Cardiac fibroblast (primary cell): ENCODE results near the gene DLGAP3.

ENCODE experiments used
- DNase-seq, 2 donors: peaks; one replicate each; pipeline versions ENCODE4 v3.0.0 to v3.0.0-alpha.2; 2010; ENCODE audit warnings: low read depth in 2 of 2
- H3K4me3 ChIP-seq, 2 donors: replicated peaks in 1 of 2; 1 replicate in 1 of 2; 2 replicates in 1 of 2; pipeline ENCODE4 v1.5.1; 2011; ENCODE audit warnings: low read depth in 2 of 2, low read length in 2 of 2, mild to moderate bottlenecking in 2 of 2, moderate library complexity in 1 of 2
- CTCF ChIP-seq: IDR thresholded peaks from one replicate; pipeline ENCODE4 v1.5.1; 2011; ENCODE audit warnings: low read depth, mild to moderate bottlenecking, low read length, inconsistent platforms

DLGAP3 gene

GRCh38 chr1:34904236-34905097 lies 25.0 kb downstream of the DLGAP3 start:
- no peak overlapping the region for H3K4me3 ChIP-seq
- TF ChIP-seq CTCF: no peak
- no peak for DNase-seq

- TF ChIP-seq CTCF: no peak
- no peak overlapping the region for H3K4me3 ChIP-seq
- DNase-seq: no peak
Observed at GRCh38 chr1:34901919-34902318, 27.5 kb downstream of the DLGAP3 start.

- no peak for TF ChIP-seq CTCF
Observed at GRCh38 chr1:34900775-34901502, 28.5 kb downstream of the DLGAP3 start.

GRCh38 chr1:34899906-34900305 lies 29.5 kb downstream of the DLGAP3 start:
- no peak for DNase-seq
- H3K4me3 ChIP-seq: no peak overlapping the region
- no peak for TF ChIP-seq CTCF

More at GRCh38 chr1:34900775-34901502, 28.5 kb downstream of the DLGAP3 start:
- H3K4me3 ChIP-seq: no peak overlapping the region
- DNase-seq: no peak

- no peak for DNase-seq
- H3K4me3 ChIP-seq: no peak overlapping the region
- TF ChIP-seq CTCF: no peak
Observed at GRCh38 chr1:34899471-34899870, 30.0 kb downstream of the DLGAP3 start.

- peak; percentile 14 to 21 for DNase-seq
- TF ChIP-seq CTCF: no peak
- no peak overlapping the region for H3K4me3 ChIP-seq
Observed at GRCh38 chr1:34898330-34898761, 31.1 kb downstream of the DLGAP3 start.
